ENCODE results near the gene TREML2. TPM values are rescaled to one million over a fixed set of nuclear protein-coding genes. Genes with fewer than 3 reads are reported as not detected.
A peak's percentile ranks its signal among the peaks of the same experiment; 100 is the strongest.

The TREML2 gene
- total and polyA plus RNA-seq, 3 experiments from 2014 or later, result 0.95 to 1.4 (median 1.2) TPM

DNA sequence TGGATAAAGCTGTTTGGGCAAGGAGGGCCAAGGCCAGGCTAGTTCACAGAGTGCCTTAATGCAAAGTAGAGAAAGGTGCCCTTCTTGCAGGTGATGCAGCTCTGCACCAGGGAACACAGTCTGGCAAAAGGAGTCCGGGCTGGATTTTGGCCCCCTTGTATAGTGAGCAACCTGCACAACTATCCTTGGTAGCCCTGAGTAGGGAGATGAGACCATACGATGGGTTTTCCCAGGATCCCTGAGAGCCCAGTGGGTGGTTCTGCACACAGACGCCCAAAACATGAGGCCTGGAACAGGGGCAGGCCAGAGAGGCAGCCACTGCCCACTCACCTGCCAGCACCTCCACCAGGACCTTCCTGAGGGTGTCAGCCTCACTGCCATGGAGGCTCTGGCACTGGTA lies 40.0 kb downstream of the TREML2 start:
- Mint-ChIP-seq H3K4me3 (no peak overlapping the region), H3K36me3 (peaks cover 0 to 2% (median 0%) of the 10 kb centered on the region in 3 donors)
- POLR2A ChIA-PET, result no interaction called here

DNA sequence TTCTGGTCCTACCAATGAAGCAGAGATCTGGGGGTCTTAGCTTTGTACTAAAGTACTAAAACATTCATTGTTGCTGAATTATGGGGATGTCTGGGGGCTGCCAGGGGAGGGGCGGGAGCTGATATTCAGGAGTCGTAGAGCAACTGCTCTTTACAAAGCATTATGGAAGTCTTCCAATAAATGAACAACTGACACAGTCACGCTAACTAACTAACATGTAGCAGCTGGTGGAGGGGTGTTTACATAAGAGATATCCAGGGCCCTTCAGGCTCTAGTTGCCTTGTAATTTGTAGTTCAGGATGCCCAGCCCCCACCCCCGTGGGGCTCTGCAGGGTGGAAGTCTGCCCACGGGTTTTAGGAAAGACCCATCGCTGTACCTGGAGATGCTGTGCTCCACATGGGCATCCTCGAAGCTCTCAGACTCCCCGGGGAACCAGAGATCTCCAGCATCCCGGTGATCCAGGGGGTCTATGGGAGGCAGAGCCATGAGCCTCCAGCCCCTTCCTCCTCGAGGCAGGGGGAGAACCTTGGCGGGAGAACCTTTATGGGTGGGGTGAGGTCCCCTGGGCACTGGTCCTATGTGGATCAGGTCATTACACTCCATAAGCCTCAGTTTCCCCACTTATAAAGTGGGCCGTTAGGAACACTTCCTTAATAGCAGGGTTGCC lies 41.4 kb downstream of the TREML2 start:
- Mint-ChIP-seq H3K36me3 (peaks cover 0 to 2% (median 0%) of the 10 kb centered on the region in 3 donors), H3K27me3 (peaks cover 12 to 19% of the 10 kb centered on the region in 2 donors), H3K4me1 (no peaks in the 10 kb centered on the region), H3K4me3 (no peak overlapping the region), H3K9me3 (no peaks in the 10 kb centered on the region), H3K27ac (peak overlapping the region in 2 of 8 donors; percentile 41 to 68)
- CTCF ChIA-PET, result no interaction called here
- Histone ChIP-seq H3K36me3 (ENCODE audit: insufficient read depth, low read length) (no peaks in the 10 kb centered on the region), H3K4me1 (ENCODE audit: insufficient read depth, low read length) (no peaks in the 10 kb centered on the region), H3K4me3 (ENCODE audit: low read length) (no peak overlapping the region), H3K27me3 (ENCODE audit: insufficient read depth, low read length, poor library complexity, severe bottlenecking) (no peaks in the 10 kb centered on the region), H3K9me3 (ENCODE audit: low read length) (no peaks in the 10 kb centered on the region), H3K27ac (ENCODE audit: low read depth, low read length) (no peak overlapping the region)
- DNase-seq, result no peak
- POLR2A ChIA-PET, result no interaction called here

More for the DNA sequence above, 40.0 kb downstream of the TREML2 start:
- Histone ChIP-seq H3K27me3 (ENCODE audit: insufficient read depth, low read length, poor library complexity, severe bottlenecking) (no peaks in the 10 kb centered on the region), H3K4me1 (ENCODE audit: insufficient read depth, low read length) (no peaks in the 10 kb centered on the region), H3K9me3 (ENCODE audit: low read length) (no peaks in the 10 kb centered on the region), H3K4me3 (ENCODE audit: low read length) (no peak overlapping the region), H3K27ac (ENCODE audit: low read depth, low read length) (no peak overlapping the region), H3K36me3 (ENCODE audit: insufficient read depth, low read length) (no peaks in the 10 kb centered on the region)
- DNase-seq, result no peak
- CTCF ChIA-PET, result no interaction called here
- Mint-ChIP-seq H3K4me1 (no peaks in the 10 kb centered on the region), H3K9me3 (no peaks in the 10 kb centered on the region), H3K27me3 (peaks cover 12 to 19% of the 10 kb centered on the region in 2 donors), H3K27ac (no peak overlapping the region)

DNA sequence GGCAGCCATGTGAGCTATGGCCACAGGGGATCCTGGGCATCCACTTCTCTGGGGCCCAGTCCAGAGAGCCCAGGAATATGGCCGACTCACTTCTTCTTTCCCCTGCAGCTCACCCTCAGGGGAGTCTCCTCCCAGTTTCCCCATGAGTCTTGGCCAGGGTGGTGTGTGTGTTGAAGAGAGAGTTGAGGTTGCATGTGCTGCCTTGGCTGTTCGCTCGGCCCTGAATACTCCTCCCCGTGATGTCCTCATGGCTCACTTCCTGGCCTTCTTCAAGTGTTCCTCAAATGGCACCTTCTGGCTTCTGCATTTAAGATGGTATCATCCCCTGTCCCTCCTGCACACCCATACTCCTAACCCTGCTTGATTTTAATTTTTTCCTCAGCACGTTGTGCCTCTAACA lies 43.6 kb downstream of the TREML2 start:
- no peak overlapping the region for H3K27ac Mint-ChIP-seq
- CTCF ChIA-PET, result no interaction called here
- peaks cover 12 to 13% of the 10 kb centered on the region in 2 donors for H3K27me3 Mint-ChIP-seq
- no peaks in the 10 kb centered on the region for H3K4me1 Mint-ChIP-seq
- no peaks in the 10 kb centered on the region for H3K9me3 ChIP-seq (ENCODE audit: low read length)
- no peaks in the 10 kb centered on the region for H3K4me1 ChIP-seq (ENCODE audit: insufficient read depth, low read length)
- H3K27me3 ChIP-seq (ENCODE audit: insufficient read depth, low read length, poor library complexity, severe bottlenecking), result no peaks in the 10 kb centered on the region
- H3K27ac ChIP-seq (ENCODE audit: low read depth, low read length), result no peak overlapping the region
- no peak overlapping the region for H3K4me3 ChIP-seq (ENCODE audit: low read length)
- peaks cover 0 to 2% (median 0%) of the 10 kb centered on the region in 3 donors for H3K36me3 Mint-ChIP-seq
- POLR2A ChIA-PET, result no interaction called here
- no peaks in the 10 kb centered on the region for H3K9me3 Mint-ChIP-seq
- DNase-seq, result no peak
- no peak overlapping the region for H3K4me3 Mint-ChIP-seq
- no peaks in the 10 kb centered on the region for H3K36me3 ChIP-seq (ENCODE audit: insufficient read depth, low read length)

DNA sequence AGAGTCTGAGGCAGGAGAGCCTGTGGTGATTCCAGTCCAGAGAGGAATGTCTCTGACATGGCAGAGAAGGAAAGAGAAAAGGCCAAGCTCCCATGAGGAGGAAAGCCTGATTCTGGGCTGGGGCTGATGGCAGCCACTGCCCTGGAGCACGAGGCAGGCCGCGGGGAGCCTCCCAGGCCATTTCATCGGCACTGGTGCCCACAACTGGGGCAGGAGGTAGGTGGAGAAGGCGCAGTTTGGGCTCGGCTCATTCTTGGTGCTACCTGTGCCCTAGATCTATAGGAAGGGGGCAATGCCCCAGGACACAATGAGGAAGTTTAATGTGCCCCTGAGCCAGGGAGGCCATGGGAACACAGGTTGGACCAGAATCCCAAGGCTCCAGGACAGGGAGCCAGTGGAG lies 44.2 kb downstream of the TREML2 start:
- DNase-seq, result no peak
- H3K4me3 ChIP-seq (ENCODE audit: low read length), result no peak overlapping the region
- H3K36me3 ChIP-seq (ENCODE audit: insufficient read depth, low read length), result no peaks in the 10 kb centered on the region
- Mint-ChIP-seq H3K36me3 (peaks cover 0 to 2% (median 0%) of the 10 kb centered on the region in 3 donors), H3K27ac (peak overlapping the region in 1 of 8 donors; percentile 2), H3K27me3 (peaks cover 8 to 12% of the 10 kb centered on the region in 2 donors), H3K4me3 (no peak overlapping the region), H3K9me3 (no peaks in the 10 kb centered on the region), H3K4me1 (no peaks in the 10 kb centered on the region)
- ChIA-PET CTCF (no interaction called here), POLR2A (no interaction called here)
- no peaks in the 10 kb centered on the region for H3K4me1 ChIP-seq (ENCODE audit: insufficient read depth, low read length)
- no peaks in the 10 kb centered on the region for H3K27me3 ChIP-seq (ENCODE audit: insufficient read depth, low read length, poor library complexity, severe bottlenecking)
- no peak overlapping the region for H3K27ac ChIP-seq (ENCODE audit: low read depth, low read length)
- H3K9me3 ChIP-seq (ENCODE audit: low read length), result no peaks in the 10 kb centered on the region

DNA sequence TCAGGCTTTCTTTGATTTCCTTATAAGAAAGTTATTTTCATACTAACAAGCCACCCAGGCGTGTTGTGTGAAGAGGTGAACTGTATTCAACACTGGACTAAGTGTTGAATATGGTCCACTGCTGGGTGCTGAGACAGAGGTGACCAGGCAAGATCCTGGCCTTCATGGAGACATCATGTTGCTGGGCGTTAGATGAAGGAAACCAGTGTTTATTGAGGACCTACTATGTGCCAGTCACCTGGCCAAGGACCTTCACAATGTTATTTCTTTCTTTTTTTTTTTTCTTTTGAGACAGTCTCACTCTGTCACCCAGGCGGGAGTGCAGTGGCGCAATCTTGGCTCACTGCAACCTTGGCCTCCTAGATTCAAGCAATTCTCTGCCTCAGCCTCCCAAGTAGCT lies 44.9 kb downstream of the TREML2 start:
- peaks cover 8 to 12% of the 10 kb centered on the region in 2 donors for H3K27me3 Mint-ChIP-seq

DNA sequence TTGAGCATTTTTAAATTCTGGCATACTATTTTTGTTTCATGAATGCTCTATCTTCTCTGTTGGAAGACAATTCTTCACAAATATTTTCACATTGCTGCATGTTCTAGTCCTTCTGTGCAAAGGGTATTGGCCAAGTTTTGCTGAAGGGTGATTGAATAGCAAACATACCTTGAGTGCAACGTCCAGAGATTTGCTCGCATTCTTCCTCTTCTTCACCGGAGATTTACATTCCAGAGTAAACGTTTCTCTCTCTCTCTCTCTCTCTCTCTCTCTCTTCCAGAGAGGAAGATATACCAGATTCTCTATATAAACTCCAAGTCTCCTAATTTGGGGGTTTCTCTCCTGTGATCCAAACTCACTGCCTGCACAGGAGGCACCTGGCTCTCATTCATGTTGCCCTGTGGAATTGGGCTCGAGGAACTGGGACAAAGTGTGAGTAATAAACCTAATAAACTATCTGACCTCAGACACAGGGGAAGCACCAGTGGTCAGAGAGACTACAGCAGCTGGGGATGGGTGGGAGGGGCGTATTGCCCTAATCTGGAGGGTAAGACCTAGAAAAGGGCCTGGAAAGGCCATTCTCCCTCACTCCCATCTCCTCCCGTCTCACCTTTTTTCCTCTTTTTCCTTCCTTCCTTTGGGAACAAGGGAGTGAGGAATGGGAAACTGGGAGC lies 45.7 kb downstream of the TREML2 start:
- Histone ChIP-seq H3K4me1 (ENCODE audit: insufficient read depth, low read length) (no peaks in the 10 kb centered on the region), H3K27ac (ENCODE audit: low read depth, low read length) (no peak overlapping the region), H3K27me3 (ENCODE audit: insufficient read depth, low read length, poor library complexity, severe bottlenecking) (no peaks in the 10 kb centered on the region), H3K36me3 (ENCODE audit: insufficient read depth, low read length) (no peaks in the 10 kb centered on the region), H3K4me3 (ENCODE audit: low read length) (no peak overlapping the region), H3K9me3 (ENCODE audit: low read length) (no peaks in the 10 kb centered on the region)
- no peaks in the 10 kb centered on the region for H3K4me1 Mint-ChIP-seq
- H3K27me3 Mint-ChIP-seq, result peaks cover 8 to 12% of the 10 kb centered on the region in 2 donors
- peaks cover 0 to 2% (median 0%) of the 10 kb centered on the region in 3 donors for H3K36me3 Mint-ChIP-seq
- DNase-seq, result no peak
- ChIA-PET CTCF (no interaction called here), POLR2A (no interaction called here)
- H3K4me3 Mint-ChIP-seq, result no peak overlapping the region
- no peak overlapping the region for H3K27ac Mint-ChIP-seq
- no peaks in the 10 kb centered on the region for H3K9me3 Mint-ChIP-seq

More for the DNA sequence above, 44.9 kb downstream of the TREML2 start:
- no peaks in the 10 kb centered on the region for H3K9me3 Mint-ChIP-seq
- H3K4me1 Mint-ChIP-seq, result no peaks in the 10 kb centered on the region
- Histone ChIP-seq H3K4me1 (ENCODE audit: insufficient read depth, low read length) (no peaks in the 10 kb centered on the region), H3K36me3 (ENCODE audit: insufficient read depth, low read length) (no peaks in the 10 kb centered on the region), H3K9me3 (ENCODE audit: low read length) (no peaks in the 10 kb centered on the region), H3K27me3 (ENCODE audit: insufficient read depth, low read length, poor library complexity, severe bottlenecking) (no peaks in the 10 kb centered on the region), H3K27ac (ENCODE audit: low read depth, low read length) (no peak overlapping the region), H3K4me3 (ENCODE audit: low read length) (no peak overlapping the region)
- ChIA-PET POLR2A (no interaction called here), CTCF (no interaction called here)
- H3K36me3 Mint-ChIP-seq, result peaks cover 0 to 2% (median 0%) of the 10 kb centered on the region in 3 donors
- DNase-seq, result no peak
- peak overlapping the region in 1 of 8 donors; percentile 48 for H3K27ac Mint-ChIP-seq
- no peak overlapping the region for H3K4me3 Mint-ChIP-seq

DNA sequence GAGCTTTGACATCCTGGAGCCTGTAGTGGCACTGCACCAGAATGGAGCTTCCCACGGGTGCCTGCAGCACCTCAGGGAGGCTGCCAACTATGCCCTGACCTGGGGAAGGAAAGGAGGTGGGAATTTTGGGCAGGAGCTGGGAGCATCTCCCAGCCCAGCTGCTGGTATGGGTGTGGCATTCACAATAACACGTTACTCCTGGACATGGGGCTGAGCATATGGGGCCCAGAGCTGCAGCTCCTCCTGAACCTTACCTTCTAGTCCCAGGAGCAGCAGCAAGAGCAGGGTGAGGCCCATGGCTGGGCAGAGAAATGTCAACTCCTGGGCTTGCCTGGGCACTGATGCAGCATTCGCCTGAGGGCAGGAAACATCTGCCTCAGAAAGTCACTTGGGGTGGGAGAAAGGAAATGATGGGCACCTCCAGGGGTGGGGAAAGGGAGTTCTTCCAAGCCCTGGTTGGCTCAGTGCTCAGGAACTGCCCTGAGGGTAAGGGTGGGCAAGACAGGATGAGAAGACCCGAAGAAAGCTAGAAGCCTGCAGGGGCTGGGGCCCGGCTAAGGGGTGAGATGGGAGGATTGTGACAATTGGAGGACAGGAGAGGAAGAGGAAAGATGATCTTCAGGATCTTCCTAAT lies 46.8 kb downstream of the TREML2 start, which contains the start of gene TREML1:
Gene TREML1, minus strand, starts transcription at position 356 of the 634 bp plus-strand sequence. Its CDS starts 59 bp downstream, at position 297.
- Mint-ChIP-seq H3K4me3 (no peak within 1 kb of the TSS), H3K27me3 (peaks cover 5 to 11% of the 10 kb centered on the region in 2 donors), H3K27ac (peak within 1 kb of the TSS in 2 of 8 donors; percentile 4), H3K4me1 (no peaks in the 10 kb centered on the region), H3K9me3 (no peaks in the 10 kb centered on the region), H3K36me3 (peaks cover 0 to 2% (median 0%) of the 10 kb centered on the region in 3 donors)
- H3K27ac ChIP-seq (ENCODE audit: low read depth, low read length), result no peak within 1 kb of the TSS
- no peaks in the 10 kb centered on the region for H3K27me3 ChIP-seq (ENCODE audit: insufficient read depth, low read length, poor library complexity, severe bottlenecking)
- no peaks in the 10 kb centered on the region for H3K36me3 ChIP-seq (ENCODE audit: insufficient read depth, low read length)
- no peaks in the 10 kb centered on the region for H3K4me1 ChIP-seq (ENCODE audit: insufficient read depth, low read length)
- ChIA-PET CTCF (no interaction called here), POLR2A (no interaction called here)
- DNase-seq, result no peak
- no peak within 1 kb of the TSS for H3K4me3 ChIP-seq (ENCODE audit: low read length)
- H3K9me3 ChIP-seq (ENCODE audit: low read length), result no peaks in the 10 kb centered on the region

DNA sequence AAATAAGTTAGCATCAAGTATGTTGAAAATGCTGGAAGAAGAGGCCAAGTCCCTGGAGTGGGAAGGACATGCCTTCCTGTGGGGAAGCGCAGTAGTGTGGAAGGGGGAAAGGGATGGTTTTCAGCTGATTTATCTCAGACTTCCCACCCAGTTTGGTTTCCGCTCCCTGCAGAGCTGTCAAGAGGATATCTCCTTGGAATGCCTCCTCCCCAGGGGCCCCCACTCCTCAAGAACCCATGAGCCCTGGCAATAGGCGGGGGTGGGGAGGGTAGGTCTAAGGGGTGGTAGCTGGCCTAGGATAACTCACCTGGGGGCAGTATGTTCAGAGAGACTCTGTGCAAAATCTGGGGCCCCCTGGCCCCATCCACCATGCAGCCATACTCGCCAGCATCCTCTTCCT lies 47.5 kb downstream of the TREML2 start:
- peaks cover 0 to 7% (median 4%) of the 10 kb centered on the region in 3 donors for H3K36me3 Mint-ChIP-seq
- H3K9me3 ChIP-seq (ENCODE audit: low read length), result no peaks in the 10 kb centered on the region
- H3K4me3 Mint-ChIP-seq, result no peak overlapping the region
- no peaks in the 10 kb centered on the region for H3K36me3 ChIP-seq (ENCODE audit: insufficient read depth, low read length)
- H3K4me1 ChIP-seq (ENCODE audit: insufficient read depth, low read length), result no peaks in the 10 kb centered on the region
- no peak overlapping the region for H3K4me3 ChIP-seq (ENCODE audit: low read length)
- H3K9me3 Mint-ChIP-seq, result no peaks in the 10 kb centered on the region
- H3K27me3 ChIP-seq (ENCODE audit: insufficient read depth, low read length, poor library complexity, severe bottlenecking), result no peaks in the 10 kb centered on the region
- H3K27ac ChIP-seq (ENCODE audit: low read depth, low read length), result no peak overlapping the region
- peaks cover 5 to 6% of the 10 kb centered on the region in 2 donors for H3K27me3 Mint-ChIP-seq
- ChIA-PET CTCF (no interaction called here), POLR2A (no interaction called here)
- no peak for DNase-seq
- H3K4me1 Mint-ChIP-seq, result no peaks in the 10 kb centered on the region
- H3K27ac Mint-ChIP-seq, result no peak overlapping the region
